Heart right ventricle (tissue), 16 donors: ENCODE measurements around the gene LRMDA. TPM values are rescaled to one million over a fixed set of nuclear protein-coding genes. Genes with fewer than 3 reads are reported as not detected.

Source experiments
- ATAC-seq, 8 donors: fragments of 200-7000 bp; cut with Tn5 transposase; one replicate each; pipeline ENCODE4 v1.9.1; 2020; ENCODE audit warnings: mild to moderate bottlenecking in 8 of 8, moderate library complexity in 8 of 8, moderate number of reproducible peaks in 1 of 8
- DNase-seq, 2 donors: peaks; one replicate each; pipeline ENCODE4 v3.0.0-alpha.2; 2020
- H3K27ac ChIP-seq, 10 donors: fragments of 200-600 bp; sonication (generic) in 2 of 10; one replicate each; pipeline versions ENCODE4 v1.5.0 to v1.8.0; 2020 to 2022; ENCODE audit warnings: mild to moderate bottlenecking in 3 of 10
- H3K27me3 ChIP-seq, 7 donors: fragments of 200-600 bp; one replicate each; pipeline ENCODE4 v1.8.0; 2021 to 2022; ENCODE audit warnings: mild to moderate bottlenecking in 2 of 7
- H3K36me3 ChIP-seq, 9 donors: fragments of 200-600 bp; sonication (generic) in 1 of 9; one replicate each; pipeline versions ENCODE4 v1.5.0 to v1.8.0; 2020 to 2022; ENCODE audit warnings: mild to moderate bottlenecking in 2 of 9
- H3K4me1 ChIP-seq, 9 donors: fragments of 200-600 bp; sonication (generic) in 1 of 9; one replicate each; pipeline versions ENCODE4 v1.5.0 to v1.8.0; 2020 to 2022; ENCODE audit warnings: mild to moderate bottlenecking in 4 of 9
- H3K4me3 ChIP-seq, 10 donors: fragments of 200-600 bp; sonication (generic) in 2 of 10; one replicate each; pipeline versions ENCODE4 v1.5.0 to v1.8.0; 2020 to 2022; ENCODE audit warnings: mild to moderate bottlenecking in 7 of 10, moderate library complexity in 2 of 10
- H3K9me3 ChIP-seq, 11 donors: fragments of 200-600 bp in 10 of 11; sonication (generic) in 2 of 11; one replicate each; pipeline versions ENCODE4 v1.5.0 to v1.8.0; 2013 to 2022; ENCODE audit warnings: mild to moderate bottlenecking in 2 of 11, control low read depth in 1 of 11, moderate library complexity in 1 of 11
- WGBS, 2 donors: extraction: QIAGEN DNeasy Blood & Tissue Kit; methylation state at CpG; one replicate each; pipeline ENCODE4 v1.1.7; 2013; ENCODE audit warnings: inconsistent platforms in 1 of 2; 5-methylcytosine and 5-hydroxymethylcytosine counted together
- intact Hi-C, 10 donors: fragments of 100-400 bp; cut with DNase I; formaldehyde crosslinking; loops; one replicate each; pipeline versions ENCODE4 v1.11.1 to v1.14.2; 2022
- polyA plus RNA-seq, 2 donors: library from polyadenylated mRNA; stranded (reverse); fragments of 200-250 nt; gene quantifications; one replicate each; pipeline ENCODE4 v1.2.3, GENCODE V29; 2013
- total RNA-seq, 10 donors: library from RNA; stranded (reverse); fragmentation: NEBNext Ultra II Directional in 3 of 10; extraction: Animal tissue kit (Norgen Biotek cat#: 25700) in 3 of 10; gene quantifications; one replicate each; pipeline versions ENCODE4 v1.2.1 to v1.2.4, GENCODE V29; 2021 to 2023
- TF ChIP-seq, protein P1 (sequence below), 9 donors: fragments of 200-600 bp; sonication (generic) in 2 of 9; IDR thresholded peaks; one replicate each; pipeline versions ENCODE4 v1.5.0 to v1.8.0; 2021 to 2022; ENCODE audit warnings: antibody characterized with exemption in 9 of 9, mild to moderate bottlenecking in 5 of 9, moderate library complexity in 1 of 9
- donor health status: Arrhythmogenic right ventricular cardiomyopathy.
- donor health status: ischemic (EF 13 %, LVEDD 7.1; RV severe dilation, severe dysfunction).
- donor health status: healthy with polysubstance abuse.
- donor health status: DM: no; HTN: yes; CAD: no.
- donor health status: DM: no; HTN: no; CAD: no.
- donor health status: ischemic (EF 25% LVEDD 6.9; RV normal size, moderate dysfunction).
- donor health status: ischemic (EF 25% LVEDD 5.7; RV mildly dilated, moderate dysfunction).
- donor health status: healthy.
- donor health status: DM: yes; HTN: yes; CAD: no.
- donor health status: Ischemic cardiomyopathy.
- donor health status: ischemic (EF 35%, LVEDD 5.7; RV mildly dilated, moderate dysfunction).
- donor health status: nonischemic (EF 11% LVEDD 7.7; RV severe dilation, severe dysfunction).
- donor health status: DM: yes; HTN: yes; CAD: no.
- donor health status: PGD.
- donor health status: ischemic (EF 29% LVEDD 5.4; RV normal size, mild dysfunction).
- donor health status: nonischemic (EF 23%, LVEDD 6.1; RV moderate dilation, normal function).

LRMDA gene
- total and polyA plus RNA-seq, 12 donors: 4.0 to 59.8 (median 12.7) TPM

DNA sequence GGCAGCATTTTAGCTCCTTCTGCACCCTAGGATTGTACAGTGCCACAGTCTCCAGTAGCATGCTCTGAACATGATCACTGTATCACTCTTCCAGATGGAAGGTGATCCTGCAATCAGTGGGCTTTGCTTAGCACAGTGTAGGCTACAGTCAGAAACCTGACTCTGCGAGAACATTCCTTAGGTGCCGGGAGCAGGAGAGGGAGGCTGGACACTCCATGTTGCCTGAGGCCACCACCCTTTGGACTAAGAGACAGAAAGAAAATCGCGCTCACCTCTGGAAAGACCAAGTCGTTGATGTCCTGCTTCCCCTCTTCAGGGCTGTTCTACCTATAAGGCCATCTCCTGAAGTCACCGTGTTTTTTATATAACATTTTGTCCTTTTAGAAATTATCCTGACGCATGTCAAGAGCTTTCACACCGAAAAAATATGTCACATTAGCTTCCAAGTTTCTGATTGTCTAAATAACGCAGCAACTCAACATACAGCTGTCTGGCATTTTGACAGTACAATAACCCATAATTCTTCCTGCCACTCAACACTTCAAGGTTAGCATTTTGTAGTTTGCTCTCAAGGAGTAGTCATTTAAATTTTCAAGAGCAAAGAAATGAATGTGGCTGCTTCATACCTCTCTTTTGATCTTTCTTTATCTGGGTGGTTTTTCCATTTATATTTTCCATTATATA is 563.1 kb downstream of the LRMDA start:
- no peak overlapping the region for H3K4me3 ChIP-seq
- no peaks in the 10 kb centered on the region for H3K27me3 ChIP-seq
- H3K9me3 ChIP-seq: no peaks in the 10 kb centered on the region
- TF ChIP-seq, protein P1, sequence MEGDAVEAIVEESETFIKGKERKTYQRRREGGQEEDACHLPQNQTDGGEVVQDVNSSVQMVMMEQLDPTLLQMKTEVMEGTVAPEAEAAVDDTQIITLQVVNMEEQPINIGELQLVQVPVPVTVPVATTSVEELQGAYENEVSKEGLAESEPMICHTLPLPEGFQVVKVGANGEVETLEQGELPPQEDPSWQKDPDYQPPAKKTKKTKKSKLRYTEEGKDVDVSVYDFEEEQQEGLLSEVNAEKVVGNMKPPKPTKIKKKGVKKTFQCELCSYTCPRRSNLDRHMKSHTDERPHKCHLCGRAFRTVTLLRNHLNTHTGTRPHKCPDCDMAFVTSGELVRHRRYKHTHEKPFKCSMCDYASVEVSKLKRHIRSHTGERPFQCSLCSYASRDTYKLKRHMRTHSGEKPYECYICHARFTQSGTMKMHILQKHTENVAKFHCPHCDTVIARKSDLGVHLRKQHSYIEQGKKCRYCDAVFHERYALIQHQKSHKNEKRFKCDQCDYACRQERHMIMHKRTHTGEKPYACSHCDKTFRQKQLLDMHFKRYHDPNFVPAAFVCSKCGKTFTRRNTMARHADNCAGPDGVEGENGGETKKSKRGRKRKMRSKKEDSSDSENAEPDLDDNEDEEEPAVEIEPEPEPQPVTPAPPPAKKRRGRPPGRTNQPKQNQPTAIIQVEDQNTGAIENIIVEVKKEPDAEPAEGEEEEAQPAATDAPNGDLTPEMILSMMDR (IDR thresholded peaks at IDR 0.05): no peak
- intact Hi-C loops: no loop called here
- WGBS, 2 donors: 94% methylated on average over 9 of the region's 9 CpGs
- DNase-seq (no peak), ATAC-seq (no peak)
- peaks cover 0 to 5% (median 0%) of the 10 kb centered on the region in 9 donors for H3K4me1 ChIP-seq
- no peaks in the 10 kb centered on the region for H3K36me3 ChIP-seq
- no peak overlapping the region for H3K27ac ChIP-seq

DNA sequence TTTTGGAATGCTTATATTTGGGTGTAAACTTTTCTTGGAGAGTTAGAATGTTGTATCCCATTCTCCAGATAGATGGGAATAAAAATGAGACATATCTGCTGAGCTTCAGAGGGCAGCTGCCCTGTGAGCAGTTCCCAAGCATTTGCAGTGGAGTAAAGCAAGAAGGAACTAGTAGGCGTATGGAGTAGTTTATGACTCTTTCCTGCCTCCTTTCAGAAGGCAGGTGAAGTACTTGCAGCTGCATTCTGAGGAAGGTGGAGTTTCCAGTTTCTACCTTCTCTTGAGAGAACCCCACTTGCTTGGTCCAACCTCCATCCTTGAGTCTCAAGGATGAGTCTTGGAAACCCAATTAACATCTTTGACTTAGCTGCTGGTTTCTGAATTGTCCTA is 563.6 kb downstream of the LRMDA start:
- TF ChIP-seq, protein P1 (IDR thresholded peaks at IDR 0.05): no peak
- intact Hi-C loops: no loop called here
- H3K36me3 ChIP-seq: no peaks in the 10 kb centered on the region
- peaks cover 0 to 5% (median 0%) of the 10 kb centered on the region in 9 donors for H3K4me1 ChIP-seq
- H3K4me3 ChIP-seq: no peak overlapping the region
- 97 to 100% methylated on average over 1 of the region's 1 CpG for WGBS, 2 donors
- H3K9me3 ChIP-seq: no peaks in the 10 kb centered on the region
- no peaks in the 10 kb centered on the region for H3K27me3 ChIP-seq
- H3K27ac ChIP-seq: no peak overlapping the region
- ATAC-seq (no peak), DNase-seq (no peak)

DNA sequence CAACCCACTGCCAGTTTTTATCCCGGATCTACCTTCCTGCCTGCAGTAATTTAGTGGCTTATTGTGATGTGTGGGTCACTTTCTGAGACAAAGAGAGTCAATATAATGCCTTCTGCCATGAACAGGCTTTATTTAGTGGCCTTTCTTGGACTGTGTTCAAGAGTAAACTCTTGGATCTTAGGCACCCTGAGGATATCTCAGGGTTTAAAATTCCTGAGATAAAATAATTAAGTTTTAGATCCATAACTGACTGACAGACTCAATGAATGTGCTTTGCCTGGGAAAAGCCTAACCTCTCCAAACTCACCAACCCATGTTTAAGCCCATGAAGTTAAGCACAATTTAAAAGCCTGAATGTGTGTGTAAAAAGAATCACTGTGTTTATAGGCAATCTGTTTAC is 564.3 kb downstream of the LRMDA start:
- H3K27ac ChIP-seq: no peak overlapping the region
- DNase-seq (no peak), ATAC-seq (no peak)
- no peaks in the 10 kb centered on the region for H3K36me3 ChIP-seq
- no peaks in the 10 kb centered on the region for H3K27me3 ChIP-seq
- intact Hi-C loops: no loop called here
- H3K9me3 ChIP-seq: no peaks in the 10 kb centered on the region
- peaks cover 0 to 5% (median 0%) of the 10 kb centered on the region in 9 donors for H3K4me1 ChIP-seq
- 56 to 64% methylated on average over 1 of the region's 1 CpG for WGBS, 2 donors
- no peak overlapping the region for H3K4me3 ChIP-seq
- TF ChIP-seq, protein P1 (IDR thresholded peaks at IDR 0.05): no peak

DNA sequence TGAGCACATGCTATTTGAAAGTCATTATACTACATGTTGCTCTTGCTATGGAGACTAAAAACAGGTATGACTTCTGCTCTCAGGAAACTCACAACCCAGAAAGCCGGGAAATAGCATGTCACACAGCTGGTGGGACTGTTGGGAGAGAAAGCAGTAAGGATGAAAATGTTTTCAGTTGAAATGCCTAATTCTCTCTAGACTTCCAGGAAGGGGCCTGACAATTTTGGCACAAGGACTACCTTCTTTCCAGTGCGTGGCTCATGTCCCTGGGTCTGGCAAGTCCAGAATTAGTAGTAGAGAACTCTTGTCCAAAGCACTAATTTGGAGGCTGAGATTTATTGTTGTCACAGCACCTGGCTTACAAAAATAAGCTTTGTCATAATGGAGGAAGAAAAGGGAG is 567.6 kb downstream of the LRMDA start:
- Histone ChIP-seq H3K27ac (no peak overlapping the region), H3K4me1 (peaks cover 0 to 5% (median 0%) of the 10 kb centered on the region in 9 donors), H3K4me3 (no peak overlapping the region), H3K36me3 (no peaks in the 10 kb centered on the region), H3K27me3 (no peaks in the 10 kb centered on the region), H3K9me3 (no peaks in the 10 kb centered on the region)
- DNase-seq (no peak), ATAC-seq (no peak)
- intact Hi-C loops: no loop called here
- 54 to 69% methylated on average over 2 of the region's 2 CpGs for WGBS, 2 donors
- TF ChIP-seq, protein P1 (IDR thresholded peaks at IDR 0.05): no peak
